DMS53 (cell line): ENCODE results near the gene GINS1.
"Not testable (repeated sequence)": the region's sequence is repeated elsewhere in the genome, so short reads cannot be mapped to it uniquely, and the experiment has no call there.

ENCODE experiments used
- DNase-seq: peaks from one replicate; lab custom pipeline; 2025; lab: John Stamatoyannopoulos, UW

Gene GINS1

DNA sequence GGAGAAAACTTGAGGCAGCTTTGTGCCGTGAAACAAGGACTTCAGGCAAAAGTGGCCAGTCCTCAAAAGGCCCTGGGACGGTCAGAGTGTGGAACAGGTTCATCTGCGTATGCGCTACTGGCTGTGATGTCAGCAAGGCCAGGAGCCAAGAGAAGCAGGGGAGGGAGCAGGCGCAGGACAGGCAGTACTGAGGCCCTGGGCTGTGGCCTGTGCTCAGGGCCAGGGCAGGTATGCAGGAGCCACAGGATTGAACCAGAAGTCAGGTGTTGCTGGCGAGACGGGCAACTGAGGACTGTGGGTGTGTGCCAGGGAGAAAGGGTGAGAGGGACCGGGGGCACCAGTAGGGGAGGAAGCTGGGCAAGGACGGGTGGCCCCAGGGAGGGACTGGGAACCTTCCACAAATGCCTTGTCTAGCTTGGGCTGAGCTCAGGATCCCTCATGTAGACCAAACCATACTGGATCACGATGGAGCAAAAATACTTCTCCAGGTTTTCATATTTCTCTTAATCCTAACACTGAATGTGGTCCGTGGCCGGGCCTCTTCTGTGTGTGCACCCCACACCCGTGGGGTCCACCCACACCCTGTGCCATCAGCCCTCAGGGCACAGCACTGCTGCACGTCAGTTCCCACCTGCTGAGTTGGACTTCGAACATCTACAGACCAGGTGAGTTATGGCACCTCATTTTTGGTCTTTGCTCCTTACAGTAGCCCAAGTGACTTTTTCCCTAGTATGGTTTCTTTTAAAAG lies 46.9 kb downstream of the GINS1 start:
- DNase-seq, result no peak

DNA sequence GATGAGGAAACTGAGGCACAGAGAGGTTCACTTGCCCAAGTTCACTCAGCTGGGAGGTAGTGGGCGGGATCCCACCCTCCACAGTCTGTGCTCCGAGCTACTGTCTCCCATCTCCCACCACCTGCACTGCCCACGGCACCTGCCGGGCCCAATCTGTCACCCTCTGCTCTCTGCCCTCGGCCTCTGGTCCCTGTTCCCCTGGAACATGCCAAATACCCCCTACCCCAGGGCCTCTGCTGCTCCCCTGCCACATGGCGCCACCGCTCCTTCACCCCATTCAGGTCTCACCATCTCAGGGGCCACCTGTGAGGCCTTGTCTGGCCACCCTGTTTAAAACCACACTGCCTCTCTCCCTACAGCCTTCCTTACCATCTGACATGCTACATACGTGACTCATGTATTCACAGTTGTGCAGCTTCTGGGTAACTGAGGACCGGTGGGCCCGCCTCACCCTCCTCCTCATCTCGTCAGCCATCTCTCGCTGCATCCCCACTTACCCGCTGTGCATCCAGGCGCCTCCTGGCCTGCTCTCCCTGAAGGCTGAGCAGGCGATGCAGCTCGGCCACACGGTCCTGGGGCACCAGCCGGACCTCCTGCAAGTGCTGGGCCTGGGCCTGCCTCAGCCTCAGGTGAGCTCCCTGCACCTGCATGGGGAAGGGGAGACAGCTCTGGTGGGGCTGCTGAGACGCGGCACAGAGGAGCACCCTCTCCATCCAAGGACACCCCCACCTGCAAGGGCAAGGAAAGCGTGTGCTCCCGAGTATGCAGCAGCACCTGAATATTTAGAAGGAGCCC lies 50.6 kb downstream of the GINS1 start:
- no peak for DNase-seq

DNA sequence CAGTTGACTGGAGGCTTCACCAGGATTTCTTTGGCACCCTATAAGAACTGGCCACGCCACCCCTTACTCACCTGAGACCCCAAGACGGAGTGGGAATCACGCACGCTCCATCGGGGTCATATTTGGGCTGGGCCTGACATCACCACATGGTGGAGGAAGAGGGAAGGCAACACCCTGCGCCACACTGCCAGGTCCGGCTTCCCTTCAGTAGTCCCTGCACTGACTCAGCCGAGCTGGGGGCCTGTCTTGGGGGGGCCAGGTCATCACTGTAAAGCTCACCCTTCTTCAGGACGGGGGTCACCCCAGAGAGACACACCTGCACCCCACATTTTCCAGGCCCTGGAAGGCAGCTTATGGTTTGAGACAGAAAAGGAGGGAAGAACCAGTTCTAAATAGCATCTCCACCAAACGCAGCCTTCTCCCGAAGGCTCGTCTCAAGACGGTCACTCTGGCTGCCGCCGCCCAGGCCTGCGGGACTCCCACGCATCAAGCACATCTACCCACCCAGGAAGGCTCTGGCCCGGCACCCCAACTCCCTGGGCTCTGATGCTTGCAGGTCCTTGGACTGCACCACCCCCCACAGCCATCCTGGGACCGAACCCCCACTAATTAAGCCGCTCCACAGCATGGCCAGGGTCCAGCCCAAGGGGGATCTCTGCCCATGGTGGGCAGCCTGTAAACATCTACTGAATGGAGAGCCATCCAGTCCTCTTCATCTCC lies 51.8 kb downstream of the GINS1 start:
- DNase-seq, result no peak

DNA sequence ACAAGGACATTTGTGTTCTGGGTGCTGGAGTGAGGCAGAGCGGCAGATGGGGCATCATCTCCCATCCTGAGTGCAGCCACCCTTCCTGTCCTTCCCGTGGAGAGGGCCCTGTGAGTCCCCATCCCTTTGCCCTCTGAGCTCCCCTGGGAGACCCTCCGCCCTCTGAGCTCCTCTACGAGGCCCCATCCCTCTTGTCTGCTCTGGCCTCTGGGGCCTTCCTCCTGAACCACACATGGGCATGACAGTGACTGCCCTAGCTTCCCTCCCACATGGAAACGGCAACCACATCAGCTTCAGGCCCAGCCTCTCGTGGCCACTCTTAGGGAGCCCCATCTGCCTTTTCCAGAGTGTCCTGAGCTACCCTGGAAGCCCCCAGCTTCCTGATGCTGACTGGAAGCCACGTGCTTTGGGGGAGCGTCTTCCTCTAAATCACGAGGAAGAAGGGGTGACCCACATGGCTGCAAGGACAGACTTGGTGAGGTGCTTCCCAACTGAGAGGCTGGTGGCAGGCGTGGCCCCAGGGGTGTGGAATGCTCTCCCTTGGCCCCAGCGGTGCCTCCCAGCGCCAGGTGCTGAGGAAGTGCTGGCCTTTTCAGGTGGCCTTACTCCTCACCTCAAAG lies 52.6 kb downstream of the GINS1 start:
- no peak for DNase-seq

DNA sequence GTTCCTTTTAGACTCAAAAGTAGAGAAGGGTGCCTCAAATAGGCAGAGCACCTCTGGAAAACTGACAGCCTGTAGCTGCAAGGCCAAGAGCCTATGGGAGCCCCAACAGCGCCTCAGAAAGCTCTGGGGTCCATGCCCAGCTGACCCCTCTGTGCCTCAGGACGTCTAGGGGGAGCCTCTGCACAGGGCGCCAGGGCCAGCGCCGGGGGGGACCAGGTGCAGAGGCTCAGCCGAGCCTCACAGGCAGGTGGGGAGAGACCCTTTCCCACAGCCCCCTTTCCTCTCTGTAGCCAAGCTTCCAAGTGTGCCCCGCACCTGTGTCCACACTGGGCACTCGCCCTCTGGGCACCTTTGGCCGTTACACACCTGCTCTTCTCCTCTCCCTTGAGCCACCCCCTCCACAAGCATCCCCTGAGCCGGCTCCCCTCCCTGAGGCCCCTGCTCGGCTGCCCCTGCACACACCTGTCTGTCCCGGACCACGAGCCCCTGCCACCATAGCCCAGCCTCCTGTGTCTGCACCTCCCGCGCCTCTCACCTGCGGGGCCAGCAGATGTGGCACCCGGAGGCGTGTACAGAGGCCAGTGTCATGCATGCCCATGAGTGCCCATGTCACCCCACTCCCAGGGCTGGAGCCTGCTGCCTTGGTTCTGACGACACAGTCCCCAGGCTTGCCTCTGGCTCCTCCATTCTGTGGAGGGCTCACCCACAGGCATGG lies 53.2 kb downstream of the GINS1 start:
- DNase-seq, result no peak

DNA sequence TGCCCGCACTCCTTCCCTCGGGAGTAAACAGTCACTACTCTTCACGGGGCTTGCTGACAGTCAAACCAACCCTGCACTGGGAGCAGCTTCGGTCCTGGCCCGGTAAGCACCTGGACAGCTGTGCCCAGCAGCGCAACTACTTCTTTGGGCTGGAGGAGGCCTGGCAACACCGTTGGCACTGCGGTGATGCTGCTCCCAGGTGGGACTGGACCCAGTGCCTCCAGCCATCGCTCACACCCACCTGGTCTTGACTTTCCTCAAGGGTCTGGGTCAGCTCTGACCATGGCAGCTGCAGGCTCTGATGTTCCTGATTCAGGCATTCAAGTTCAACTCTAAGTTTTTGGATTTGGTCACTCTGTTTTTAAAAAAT lies 53.8 kb downstream of the GINS1 start:
- no peak for DNase-seq

DNA sequence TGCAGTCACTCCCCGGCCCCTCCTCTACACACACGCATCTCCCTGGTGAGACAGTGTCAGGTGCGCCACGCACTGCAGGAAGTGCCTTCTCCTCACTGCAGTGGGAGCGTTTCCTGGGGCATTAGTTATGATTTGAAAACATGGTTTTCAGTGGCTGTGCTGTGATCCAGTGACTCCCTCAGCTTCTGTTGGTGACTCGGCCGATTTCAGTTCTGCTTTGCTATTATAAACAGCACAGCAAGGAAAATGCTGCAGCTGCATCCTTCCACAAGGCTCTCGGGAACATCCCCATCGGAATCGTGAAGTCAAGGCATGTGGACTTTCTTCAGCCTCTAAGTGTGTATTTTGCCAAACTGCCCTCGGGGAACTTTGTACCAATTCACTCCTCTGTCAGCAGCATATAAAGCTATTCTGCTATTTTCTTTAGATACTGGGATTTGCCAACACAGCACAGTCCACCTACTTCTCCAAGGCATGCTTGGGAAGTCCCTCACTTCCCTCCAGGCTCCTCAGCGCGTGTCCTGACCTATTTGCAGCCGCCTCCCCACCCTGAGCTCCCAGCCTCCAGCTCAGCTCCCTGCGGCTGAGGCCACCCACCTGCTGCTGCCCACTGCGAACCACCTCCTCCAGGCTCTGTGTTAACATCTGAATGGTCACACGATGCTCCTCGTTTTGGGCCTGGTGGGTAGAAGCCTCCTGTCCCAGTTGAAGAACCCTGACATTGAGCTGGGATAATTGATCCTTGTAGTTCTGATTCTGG lies 54.5 kb downstream of the GINS1 start:
- no peak for DNase-seq

DNA sequence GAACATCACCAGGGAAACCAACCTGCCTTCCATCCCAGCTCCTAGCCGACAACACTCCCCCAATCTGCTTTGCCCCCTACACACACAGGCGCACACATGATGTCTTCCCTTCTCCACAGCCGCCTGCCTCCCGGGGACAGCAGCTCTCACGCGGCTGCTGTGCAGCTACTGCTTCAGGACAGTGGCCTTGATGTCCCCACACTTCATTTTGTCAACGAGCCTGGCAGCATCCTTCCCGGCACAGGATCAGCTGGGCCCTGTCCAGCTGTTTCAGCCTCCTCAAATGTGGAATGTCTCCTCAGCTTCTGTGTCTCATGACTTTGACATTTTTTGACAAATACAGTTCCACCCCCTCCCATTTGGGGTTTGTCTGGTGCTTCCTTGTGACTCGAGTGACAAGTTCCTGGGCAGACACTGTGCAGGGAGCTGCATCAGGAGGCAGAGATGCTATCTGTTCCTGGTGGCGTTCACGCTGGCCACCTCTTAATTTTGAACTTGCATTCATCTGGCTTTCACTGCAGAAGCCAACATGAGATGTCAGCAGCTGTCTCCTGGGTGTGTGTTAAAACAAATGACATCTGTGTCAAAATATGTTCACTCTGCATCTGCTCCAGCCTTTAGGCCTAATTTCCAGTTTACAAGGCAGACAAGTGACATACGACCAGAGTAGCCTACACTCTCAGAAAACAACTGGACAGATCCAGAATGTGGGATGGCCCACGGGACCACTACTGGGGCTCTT lies 57.2 kb downstream of the GINS1 start:
- no peak for DNase-seq

DNA sequence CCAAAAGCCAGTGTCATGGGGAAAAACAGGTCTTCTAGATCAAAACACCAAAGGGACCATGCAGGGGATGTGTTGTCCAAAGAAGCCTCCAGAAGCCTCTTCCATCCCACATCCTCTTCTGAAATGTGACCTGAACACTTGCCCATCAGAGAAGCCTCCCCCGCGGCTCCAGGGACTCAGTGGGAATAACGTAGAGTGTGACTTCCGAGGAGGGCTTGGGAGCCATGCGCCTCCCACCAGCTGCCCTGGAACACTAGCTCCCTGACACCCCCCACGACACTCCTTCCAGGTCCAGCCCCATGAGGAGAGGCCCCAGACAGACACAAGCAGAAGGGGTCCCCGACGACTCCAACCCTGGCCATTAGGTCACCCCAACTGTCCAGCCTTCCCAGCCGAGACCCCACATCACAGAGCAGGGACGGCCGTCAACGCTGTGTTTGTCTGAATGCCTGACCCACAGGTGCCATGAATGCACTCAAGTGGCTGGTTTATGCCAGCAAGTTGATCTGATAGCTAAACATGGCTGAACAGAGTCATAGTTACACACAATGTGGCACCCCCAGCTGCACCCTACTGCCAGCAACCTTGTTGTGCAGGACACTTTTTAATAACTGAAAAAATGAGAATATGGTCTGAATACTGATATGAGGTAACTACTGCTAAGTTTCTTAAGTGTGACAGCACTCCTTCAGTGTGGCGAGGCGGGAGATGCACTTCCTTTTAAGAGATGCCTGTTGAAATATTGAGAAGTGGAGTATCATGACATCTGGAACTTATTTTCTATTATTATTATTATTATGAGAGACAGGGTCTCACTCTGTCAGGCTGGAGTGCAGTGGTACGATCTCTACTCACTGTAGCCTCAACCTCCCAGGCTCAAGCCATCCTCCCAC lies 58.0 kb downstream of the GINS1 start:
- DNase-seq, result no peak

DNA sequence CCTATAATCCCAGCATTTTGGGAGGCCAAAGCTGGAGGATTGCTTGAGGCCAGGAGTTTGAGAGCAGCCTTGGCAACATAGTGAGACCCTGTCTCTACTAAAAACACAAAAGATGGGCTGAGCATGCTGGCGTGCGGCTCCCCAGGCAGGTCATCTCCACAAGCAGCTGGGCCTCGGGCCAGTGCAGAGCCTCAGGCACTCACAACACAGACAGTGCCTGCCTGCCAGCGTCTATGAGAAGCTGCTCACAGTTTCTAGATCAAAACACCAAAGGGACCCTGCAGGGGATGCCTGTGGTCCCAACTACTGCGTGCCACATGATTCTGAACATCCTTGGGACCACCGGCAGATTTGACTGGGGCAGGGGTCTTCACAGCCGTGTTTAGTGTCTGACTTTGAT lies 59.4 kb downstream of the GINS1 start:
- no peak for DNase-seq

DNA sequence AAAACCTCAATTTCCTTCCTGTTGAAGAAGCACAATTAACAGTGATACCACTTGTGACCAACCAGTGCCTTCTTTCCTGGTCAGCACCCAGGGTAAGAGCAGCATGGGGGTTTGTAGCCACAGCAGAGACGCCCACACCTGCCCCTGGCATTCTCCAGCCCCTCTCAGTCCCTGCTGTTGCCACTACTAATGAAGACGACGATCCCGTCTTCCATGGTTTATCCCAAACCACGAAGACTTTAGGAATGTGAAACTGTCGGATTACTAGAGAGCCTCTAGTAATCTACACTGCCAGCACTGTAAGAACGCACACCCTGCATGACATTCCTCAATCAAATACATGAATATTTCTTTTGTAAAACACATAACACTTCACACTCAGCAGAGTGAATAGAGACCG lies 60.0 kb downstream of the GINS1 start:
- no peak for DNase-seq

DNA sequence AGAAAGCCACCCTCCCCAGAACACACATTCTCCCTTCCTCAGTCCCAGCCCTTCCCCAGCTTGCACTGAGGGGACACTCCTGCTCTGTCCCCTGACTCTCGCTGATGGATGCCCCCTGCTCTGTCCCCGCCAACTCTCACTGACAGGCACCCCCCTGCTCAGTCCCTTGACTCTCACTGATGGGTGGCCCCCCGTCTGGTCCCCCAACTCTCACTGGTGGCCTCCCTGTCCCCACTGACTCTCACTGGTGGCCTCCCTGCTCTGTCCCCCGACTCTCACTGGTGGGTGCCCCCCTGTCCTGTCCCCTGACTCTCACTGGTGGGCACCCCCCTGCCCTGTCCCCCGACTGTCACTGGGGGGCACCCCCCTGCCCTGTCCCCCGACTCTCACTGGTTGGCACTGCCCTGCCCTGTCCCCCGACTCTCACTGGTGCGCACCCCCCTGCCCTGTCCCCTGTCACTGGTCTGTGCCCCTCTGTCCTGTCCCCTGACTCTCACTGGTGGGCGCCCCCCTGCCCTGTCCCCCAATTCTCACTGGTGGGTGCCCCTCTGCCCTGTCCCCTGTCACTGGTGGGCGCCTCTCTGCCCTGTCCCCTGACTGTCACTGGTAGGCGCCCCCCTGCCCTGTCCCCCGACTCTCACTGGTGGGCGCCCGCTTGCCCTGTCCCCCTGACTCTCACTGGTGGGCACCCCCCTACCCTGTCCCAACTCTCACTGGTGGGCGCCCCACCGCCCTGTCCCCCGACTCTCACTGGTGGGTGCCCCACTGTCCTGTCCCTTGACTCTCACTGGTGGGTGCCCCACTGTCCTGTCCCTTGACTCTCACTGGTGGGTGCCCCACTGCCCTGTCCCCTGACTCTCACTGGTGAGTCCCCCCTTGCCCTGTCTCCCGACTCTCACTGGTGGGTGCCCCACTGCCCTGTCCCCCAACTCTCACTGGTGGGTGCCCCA lies 60.9 kb downstream of the GINS1 start:
- DNase-seq, result no peak

DNA sequence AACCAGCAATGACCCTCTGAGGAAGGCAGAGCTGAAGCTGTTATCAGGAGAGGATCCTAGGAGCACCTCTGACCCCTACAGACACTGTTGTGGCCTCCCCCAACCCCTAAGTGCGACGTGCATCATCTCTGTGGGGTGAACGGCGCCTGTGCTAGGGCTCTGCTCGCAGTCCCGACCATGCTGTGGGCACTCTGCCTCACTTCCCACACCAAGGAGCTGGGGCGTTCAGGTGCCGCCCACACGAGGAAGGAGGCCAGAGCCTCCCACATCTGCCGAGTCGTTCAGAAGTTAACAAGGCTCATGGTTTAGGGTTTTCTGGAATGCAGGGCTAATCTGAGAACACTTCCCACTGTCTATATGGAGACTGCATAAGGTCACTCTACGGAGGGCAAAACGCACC lies 62.1 kb downstream of the GINS1 start:
- no peak for DNase-seq

DNA sequence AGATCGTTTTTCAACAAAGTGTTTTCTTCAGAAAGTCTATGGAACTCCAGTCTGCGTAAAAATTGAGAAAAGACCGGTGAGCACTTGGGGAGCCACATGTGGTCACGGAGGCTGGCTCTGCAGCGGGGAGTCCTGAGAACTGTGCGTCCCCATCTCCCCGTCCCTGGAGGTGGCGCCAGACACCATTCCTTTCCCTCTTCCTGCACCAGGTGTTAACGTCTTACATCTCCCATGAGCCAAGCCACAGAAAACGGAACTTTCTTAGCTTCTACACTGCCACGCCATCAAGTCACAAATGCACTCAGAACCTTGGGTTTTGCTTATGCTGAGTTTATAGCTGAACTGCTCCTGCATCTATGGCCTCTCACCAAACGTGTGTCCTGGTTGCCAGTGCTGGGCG lies 62.6 kb downstream of the GINS1 start:
- peak; percentile 56 for DNase-seq

DNA sequence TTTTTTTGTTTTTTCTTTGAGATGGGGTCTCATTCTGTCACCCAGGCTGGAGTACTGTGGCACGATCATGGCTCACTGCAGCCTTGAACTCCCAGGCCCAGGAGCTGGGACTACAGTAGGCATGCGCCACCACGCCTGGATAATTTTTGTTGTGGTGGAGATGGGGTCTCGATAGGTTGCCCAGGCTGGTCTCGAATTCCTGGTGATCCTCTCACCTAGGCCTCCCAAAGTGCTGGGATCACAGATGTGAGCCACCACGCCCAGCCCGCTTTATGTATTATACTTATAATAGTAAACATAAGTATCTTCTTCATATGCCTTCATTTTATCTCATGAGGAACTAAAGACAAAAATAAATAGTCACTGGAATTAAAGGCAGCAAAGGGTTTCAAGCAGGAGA lies 63.5 kb downstream of the GINS1 start:
- no peak for DNase-seq

DNA sequence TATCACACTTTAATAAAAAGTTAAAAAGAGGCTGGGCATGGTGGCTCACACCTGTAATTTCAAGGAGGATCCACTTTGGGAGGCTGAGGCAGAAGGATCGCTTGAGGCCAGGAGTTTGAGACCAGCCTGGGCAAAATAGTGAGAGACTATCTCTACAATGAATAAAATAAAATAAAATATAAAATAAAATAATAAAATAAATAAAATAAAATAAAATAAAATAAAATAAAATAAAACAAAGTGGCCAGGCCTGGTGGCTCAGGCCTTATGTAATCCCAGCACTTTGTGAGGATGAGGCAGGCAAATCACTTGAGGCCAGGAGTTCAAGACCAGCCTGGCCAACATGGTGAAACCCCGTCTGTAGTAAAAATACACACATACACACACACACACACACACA lies 65.8 kb downstream of the GINS1 start:
- not testable (repeated sequence) for DNase-seq

DNA sequence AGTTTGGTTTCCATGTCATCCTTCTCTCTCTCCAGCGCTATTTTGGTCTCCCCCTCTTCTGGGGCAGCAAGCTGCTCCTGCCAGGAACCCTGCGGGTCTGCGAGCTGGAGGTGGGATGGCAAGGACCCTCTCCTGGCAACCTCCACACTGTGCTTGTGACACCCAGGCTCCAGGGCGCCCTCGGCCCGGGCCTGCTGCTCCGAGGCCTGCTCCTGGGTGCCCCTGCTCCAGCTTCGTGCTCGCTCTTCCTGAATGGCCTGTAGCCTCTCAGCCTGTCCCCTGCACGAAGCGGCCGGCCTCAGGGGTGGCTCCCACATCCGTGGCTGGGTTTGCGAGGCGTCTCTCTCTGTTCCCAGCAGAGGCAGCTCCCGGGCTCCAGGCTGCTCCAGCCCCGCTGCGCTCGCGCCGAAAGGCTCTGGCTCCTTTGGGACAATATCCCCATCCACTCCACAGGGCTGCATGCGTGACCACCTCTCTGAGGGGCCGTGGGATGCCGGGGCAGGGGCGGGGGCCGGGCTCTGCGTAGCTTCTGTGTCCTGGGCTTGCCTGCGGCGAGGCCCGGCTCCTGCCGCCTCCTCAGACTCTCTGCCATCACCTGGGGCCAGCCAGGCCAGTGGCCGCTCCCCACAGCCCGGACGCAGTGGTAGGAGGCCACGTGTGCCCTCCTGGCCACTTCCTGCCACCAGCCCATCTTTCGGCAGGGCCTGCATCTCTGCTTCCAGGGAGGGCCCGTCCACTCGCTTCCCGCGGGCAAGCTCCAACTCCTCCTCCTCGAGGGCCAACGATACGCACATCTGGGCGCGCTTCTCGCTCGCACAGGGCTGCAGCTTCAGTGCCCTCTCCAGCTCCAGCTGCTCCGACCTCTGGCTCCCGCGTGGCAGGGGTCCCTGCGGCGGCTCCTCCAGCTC lies 68.9 kb downstream of the GINS1 start:
- no peak for DNase-seq
